Sigmoid colon (tissue), 7 donors: ENCODE results near the gene ATF4. TPM values are rescaled to one million over a fixed set of nuclear protein-coding genes. Genes with fewer than 3 reads are reported as not detected.

Source experiments
- DNase-seq: peaks from one replicate; pipeline ENCODE4 v3.0.0-alpha.2; 2019
- H3K27ac ChIP-seq, 4 donors: fragments of 200-600 bp; sonication (generic); one replicate each; pipeline ENCODE4 v1.5.1; 2016 to 2019; ENCODE audit warnings: mild to moderate bottlenecking in 1 of 4
- H3K27me3 ChIP-seq, 3 donors: fragments of 200-600 bp; sonication (generic); one replicate each; pipeline ENCODE4 v1.5.1; 2019; ENCODE audit warnings: mild to moderate bottlenecking in 1 of 3
- H3K36me3 ChIP-seq, 4 donors: fragments of 200-600 bp; sonication (generic); one replicate each; pipeline ENCODE4 v1.5.1; 2016 to 2019
- H3K4me1 ChIP-seq, 4 donors: fragments of 200-600 bp; sonication (generic); one replicate each; pipeline ENCODE4 v1.5.1; 2017 to 2019
- H3K4me3 ChIP-seq, 4 donors: fragments of 200-600 bp; sonication (generic); one replicate each; pipeline ENCODE4 v1.5.1; 2017 to 2019; ENCODE audit warnings: mild to moderate bottlenecking in 2 of 4, moderate library complexity in 1 of 4
- H3K9me3 ChIP-seq, 4 donors: fragments of 200-600 bp in 3 of 4; sonication (generic) in 3 of 4; one replicate each; pipeline versions ENCODE4 v1.5.1 to v1.6.1; 2013 to 2019
- CTCF ChIP-seq, 4 experiments: fragments of 450-650 bp in 3 of 4; fragments of 200-600 bp in 1 of 4; IDR thresholded peaks; one replicate each; pipeline ENCODE4 v1.5.1; 2016 to 2019; ENCODE audit warnings: antibody characterized with exemption in 4 of 4, mild to moderate bottlenecking in 3 of 4, moderate library complexity in 2 of 4
- EP300 ChIP-seq, 4 donors: sonication (generic); formaldehyde crosslinking; IDR thresholded peaks; one replicate each; pipeline ENCODE4 v1.6.1; 2017; ENCODE audit warnings: antibody characterized with exemption in 4 of 4
- POLR2A ChIP-seq, 2 donors: fragments of 450-650 bp; IDR thresholded peaks; one replicate each; pipeline ENCODE4 v1.6.1; 2016; ENCODE audit warnings: antibody characterized with exemption in 2 of 2, mild to moderate bottlenecking in 2 of 2, moderate library complexity in 2 of 2
- POLR2AphosphoS5 ChIP-seq, 4 donors: sonication (generic); formaldehyde crosslinking; IDR thresholded peaks; one replicate each; pipeline ENCODE4 v1.6.1; 2017; ENCODE audit warnings: antibody characterized with exemption in 4 of 4
- WGBS, 2 donors: extraction: QIAGEN DNeasy Blood & Tissue Kit; methylation state at CpG; one replicate each; pipeline ENCODE4 v1.1.7; 2013; 5-methylcytosine and 5-hydroxymethylcytosine counted together
- intact Hi-C: fragments of 100-400 bp; cut with DNase I; formaldehyde crosslinking; loops from one replicate; pipeline ENCODE4 v1.15.1; 2023
- polyA plus RNA-seq, 3 donors: library from polyadenylated mRNA; stranded (reverse); fragments of 200-250 nt; gene quantifications; one replicate each; pipeline ENCODE4 v1.2.3, GENCODE V29; 2013
- total RNA-seq, 4 donors: library from RNA; depleted of rRNA; stranded (reverse); fragments of >200 nt; gene quantifications; one replicate each; pipeline ENCODE4 v1.1.0, GENCODE V29; 2016
- donor health status: healthy with polysubstance abuse.
- donor health status: Bipolar disorder and iron deficiency.
- donor health status: healthy.

ATF4 gene
- total and polyA plus RNA-seq, 7 donors = 423 to 651 (median 483) TPM

- no peaks in the 10 kb centered on the region for H3K9me3 ChIP-seq
- intact Hi-C loops = no loop called here
- H3K4me1 ChIP-seq = peaks cover 0 to 7% (median 2%) of the 10 kb centered on the region in 4 donors
- WGBS, 2 donors = 17 to 20% methylated on average over 11 of the region's 11 CpGs
- no peak overlapping the region for H3K27ac ChIP-seq
- H3K36me3 ChIP-seq = no peaks in the 10 kb centered on the region
- H3K4me3 ChIP-seq = no peak overlapping the region
- TF ChIP-seq CTCF (IDR thresholded peaks at IDR 0.05) = no peak
- H3K27me3 ChIP-seq = peaks cover 0 to 24% (median 4%) of the 10 kb centered on the region in 3 donors
- no peak for DNase-seq
Measured at GRCh38 chr22:39543095-39543494, 22.7 kb downstream of the ATF4 start.

- H3K4me3 ChIP-seq = no peak overlapping the region
- WGBS, 2 donors = 27 to 32% methylated on average over 39 of the region's 39 CpGs
- no peak for TF ChIP-seq POLR2A (IDR thresholded peaks at IDR 0.05)
- no peak for TF ChIP-seq EP300 (IDR thresholded peaks at IDR 0.05)
- TF ChIP-seq CTCF (IDR thresholded peaks at IDR 0.05) = no peak
- intact Hi-C loops = no loop called here
- H3K27me3 ChIP-seq = peaks cover 0 to 41% (median 4%) of the 10 kb centered on the region in 3 donors
- DNase-seq = no peak
- H3K9me3 ChIP-seq = no peaks in the 10 kb centered on the region
- no peaks in the 10 kb centered on the region for H3K36me3 ChIP-seq
- no peak overlapping the region for H3K27ac ChIP-seq
- H3K4me1 ChIP-seq = peaks cover 0 to 7% (median 2%) of the 10 kb centered on the region in 4 donors
Measured at GRCh38 chr22:39545386-39546365, 25.3 kb downstream of the ATF4 start.

GRCh38 chr22:39546889-39547586 lies 26.7 kb downstream of the ATF4 start:
- H3K27me3 ChIP-seq = peaks cover 0 to 44% (median 4%) of the 10 kb centered on the region in 3 donors
- no peak overlapping the region for H3K4me3 ChIP-seq
- no peaks in the 10 kb centered on the region for H3K9me3 ChIP-seq
- no peak overlapping the region for H3K27ac ChIP-seq
- DNase-seq = no peak
- H3K36me3 ChIP-seq = no peaks in the 10 kb centered on the region
- intact Hi-C loops = no loop called here
- H3K4me1 ChIP-seq = peaks cover 0 to 7% (median 2%) of the 10 kb centered on the region in 4 donors
- no peak for TF ChIP-seq POLR2A (IDR thresholded peaks at IDR 0.05)
- TF ChIP-seq EP300 (IDR thresholded peaks at IDR 0.05) = no peak
- TF ChIP-seq POLR2AphosphoS5 (IDR thresholded peaks at IDR 0.05) = no peak
- no peak for TF ChIP-seq CTCF (IDR thresholded peaks at IDR 0.05)
- WGBS, 2 donors = 42 to 62% methylated on average over 5 of the region's 5 CpGs

- Histone ChIP-seq H3K4me1 (peaks cover 0 to 7% (median 2%) of the 10 kb centered on the region in 4 donors), H3K27ac (no peak overlapping the region), H3K4me3 (no peak overlapping the region), H3K9me3 (no peaks in the 10 kb centered on the region), H3K36me3 (no peaks in the 10 kb centered on the region), H3K27me3 (peaks cover 0 to 48% (median 9%) of the 10 kb centered on the region in 3 donors)
- intact Hi-C loops = no loop called here
- DNase-seq = no peak
- whole genome bisulfite sequencing, 2 donors = 38 to 50% methylated on average over 2 of the region's 2 CpGs
- TF ChIP-seq CTCF (IDR thresholded peaks at IDR 0.05) (no peak), EP300 (IDR thresholded peaks at IDR 0.05) (no peak), POLR2AphosphoS5 (IDR thresholded peaks at IDR 0.05) (no peak), POLR2A (IDR thresholded peaks at IDR 0.05) (no peak)
Measured at GRCh38 chr22:39547587-39547947, 27.2 kb downstream of the ATF4 start.
